ENCODE results near the gene RHBDF2.
"Not testable (repeated sequence)": the region's sequence is repeated elsewhere in the genome, so short reads cannot be mapped to it uniquely, and the experiment has no call there.

RHBDF2 gene

GRCh38 chr17:76528156-76528527 is 26.9 kb upstream of the RHBDF2 start:
- Histone ChIP-seq H3K9me3 (no peaks in the 10 kb centered on the region), H3K27ac (peak overlapping the region; percentile 81 to 83), H3K4me1 (peaks cover 0 to 51% (median 38%) of the 10 kb centered on the region in 4 donors), H3K36me3 (no peaks in the 10 kb centered on the region), H3K27me3 (peaks cover 0 to 9% of the 10 kb centered on the region in 2 donors), H3K4me3 (no peak overlapping the region)
- no peak for TF ChIP-seq CTCF (IDR thresholded peaks at IDR 0.05)
- intact Hi-C loops (cut with DNase I; ENCODE audit: low total_unique reads) = loop anchor here (10.0 kb wide), 1 partner anchor 187 kb away; the partner anchor contains the start of gene MXRA7
- no peak for DNase-seq

GRCh38 chr17:76527430-76528111 is 26.3 kb upstream of the RHBDF2 start:
- intact Hi-C loops (cut with DNase I; ENCODE audit: low total_unique reads) = loop anchor here (10.0 kb wide), 1 partner anchor 187 kb away; the partner anchor contains the start of gene MXRA7
- no peak for DNase-seq
- Histone ChIP-seq H3K4me3 (no peak overlapping the region), H3K27ac (peak overlapping the region; percentile 81 to 83), H3K36me3 (no peaks in the 10 kb centered on the region), H3K4me1 (peaks cover 0 to 52% (median 38%) of the 10 kb centered on the region in 4 donors), H3K27me3 (peaks cover 0 to 13% of the 10 kb centered on the region in 2 donors), H3K9me3 (no peaks in the 10 kb centered on the region)
- TF ChIP-seq CTCF (IDR thresholded peaks at IDR 0.05) = peak in 1 of 2 experiments; percentile 14

GRCh38 chr17:76527016-76527415 is 25.8 kb upstream of the RHBDF2 start:
- H3K4me3 ChIP-seq, DNase-seq, H3K9me3 ChIP-seq, H3K36me3 ChIP-seq: not testable (repeated sequence)
- H3K27ac ChIP-seq = peak overlapping the region; percentile 81 to 83
- intact Hi-C loops (cut with DNase I; ENCODE audit: low total_unique reads) = loop anchor here (10.0 kb wide), 1 partner anchor 188 kb away; the partner anchor contains the start of gene MXRA7
- H3K27me3 ChIP-seq = peaks cover 0 to 18% of the 10 kb centered on the region in 2 donors
- H3K4me1 ChIP-seq = peaks cover 0 to 52% (median 38%) of the 10 kb centered on the region in 4 donors

GRCh38 chr17:76525513-76525833 is 24.2 kb upstream of the RHBDF2 start:
- H3K36me3 ChIP-seq, DNase-seq, H3K4me3 ChIP-seq, H3K27ac ChIP-seq, H3K9me3 ChIP-seq: not testable (repeated sequence)
- intact Hi-C loops (cut with DNase I; ENCODE audit: low total_unique reads) = loop anchor here (10.0 kb wide), 1 partner anchor 189 kb away; the partner anchor contains the start of gene MXRA7
- Histone ChIP-seq H3K27me3 (peaks cover 0 to 34% of the 10 kb centered on the region in 2 donors), H3K4me1 (peaks cover 0 to 43% (median 31%) of the 10 kb centered on the region in 4 donors)

GRCh38 chr17:76524598-76525512 is 23.6 kb upstream of the RHBDF2 start:
- peaks cover 0 to 38% of the 10 kb centered on the region in 2 donors for H3K27me3 ChIP-seq
- intact Hi-C loops (cut with DNase I; ENCODE audit: low total_unique reads) = loop anchor here (10.0 kb wide), 1 partner anchor 190 kb away; the partner anchor contains the start of gene MXRA7
- H3K27ac ChIP-seq = peak overlapping the region in 1 of 2 donors; percentile 1
- DNase-seq = no peak
- no peaks in the 10 kb centered on the region for H3K9me3 ChIP-seq
- peaks cover 0 to 36% (median 25%) of the 10 kb centered on the region in 4 donors for H3K4me1 ChIP-seq
- no peak for TF ChIP-seq CTCF (IDR thresholded peaks at IDR 0.05)
- no peaks in the 10 kb centered on the region for H3K36me3 ChIP-seq
- H3K4me3 ChIP-seq = no peak overlapping the region

GRCh38 chr17:76523084-76524037 is 22.1 kb upstream of the RHBDF2 start:
- H3K4me1 ChIP-seq = peaks cover 0 to 21% (median 10%) of the 10 kb centered on the region in 4 donors
- H3K27ac ChIP-seq = no peak overlapping the region
- no peak overlapping the region for H3K4me3 ChIP-seq
- no peaks in the 10 kb centered on the region for H3K9me3 ChIP-seq
- H3K36me3 ChIP-seq = no peaks in the 10 kb centered on the region
- peak; percentile 99 to 100 for TF ChIP-seq CTCF (IDR thresholded peaks at IDR 0.05)
- H3K27me3 ChIP-seq = peaks cover 0 to 48% of the 10 kb centered on the region in 2 donors
- DNase-seq = no peak
- intact Hi-C loops (cut with DNase I; ENCODE audit: low total_unique reads) = loop anchor here (2.0 to 10.0 kb wide), 3 partner anchors 23 to 191 kb away; partner anchors contain the start of gene MXRA7

GRCh38 chr17:76521683-76522082 is 20.5 kb upstream of the RHBDF2 start:
- Histone ChIP-seq H3K27me3 (peaks cover 0 to 45% of the 10 kb centered on the region in 2 donors), H3K4me1 (peaks cover 0 to 11% (median 0%) of the 10 kb centered on the region in 4 donors)
- intact Hi-C loops (cut with DNase I; ENCODE audit: low total_unique reads) = loop anchor here (2.0 to 10.0 kb wide), 3 partner anchors 25 to 193 kb away; partner anchors contain the start of gene MXRA7
- H3K9me3 ChIP-seq, H3K27ac ChIP-seq, H3K4me3 ChIP-seq, H3K36me3 ChIP-seq, DNase-seq: not testable (repeated sequence)
